WTC11 (cell line): Measurements from ENCODE around the gene BEND4. TPM values are rescaled to one million over a fixed set of nuclear protein-coding genes. Genes with fewer than 3 reads are reported as not detected.
A peak's percentile ranks its signal among the peaks of the same experiment; 100 is the strongest.

ENCODE experiments used
- ATAC-seq: fragments of 200-7000 bp; cut with Tn5 transposase; 2 replicates; pipeline ENCODE4 v1.10.0; 2021; ENCODE audit warnings: mild to moderate bottlenecking, moderate library complexity
- CTCF ChIA-PET: fragments of 300-600 bp; sonication (Branson Sonifier 250); formaldehyde crosslinking; loops from one replicate; lab custom pipeline; 2021; ENCODE audit warnings: antibody characterized with exemption; lab: Charles Lee
- POLR2A ChIA-PET: fragments of 350-600 bp; sonication (Branson Sonifier 250); formaldehyde crosslinking; loops from one replicate; lab custom pipeline; 2021; ENCODE audit warnings: antibody characterized with exemption; lab: Charles Lee
- DNase-seq: peaks from one replicate; pipeline ENCODE4 v3.0.0; 2021; ENCODE audit warnings: low spot score
- H3K27ac Mint-ChIP-seq: 2 replicates; pipeline ENCODE4 v1.8.0; 2021; ENCODE audit warnings: mixed read lengths
- H3K27me3 Mint-ChIP-seq: 2 replicates; pipeline ENCODE4 v1.8.0; 2021; ENCODE audit warnings: low read depth, mild to moderate bottlenecking, moderate library complexity, mixed read lengths
- H3K36me3 Mint-ChIP-seq: 2 replicates; pipeline ENCODE4 v1.8.0; 2021; ENCODE audit warnings: mixed read lengths
- H3K4me1 Mint-ChIP-seq: 2 replicates; pipeline ENCODE4 v1.8.0; 2022; ENCODE audit warnings: mixed read lengths
- H3K4me3 Mint-ChIP-seq: 2 replicates; pipeline ENCODE4 v1.8.0; 2021; ENCODE audit warnings: mild to moderate bottlenecking, moderate library complexity, mixed read lengths
- H3K9me3 Mint-ChIP-seq: 2 replicates; pipeline ENCODE4 v1.8.0; 2021; ENCODE audit warnings: mixed read lengths
- AFF4 ChIP-seq: sonication (generic); formaldehyde crosslinking; IDR thresholded peaks from 2 replicates; pipeline ENCODE4 v1.8.1; 2023; ENCODE audit warnings: mild to moderate bottlenecking, missing genetic modification reagents, borderline replicate concordance
- ATF2 ChIP-seq: sonication (generic); formaldehyde crosslinking; IDR thresholded peaks from 2 replicates; pipeline ENCODE4 v1.8.1; 2022; ENCODE audit warnings: low read depth, missing genetic modification reagents, borderline replicate concordance
- CREB1 ChIP-seq: sonication (generic); formaldehyde crosslinking; IDR thresholded peaks from 2 replicates; pipeline ENCODE4 v1.8.0; 2023; ENCODE audit warnings: mild to moderate bottlenecking, missing genetic modification reagents
- FOXJ3 ChIP-seq: sonication (generic); formaldehyde crosslinking; IDR thresholded peaks from 2 replicates; pipeline ENCODE4 v1.9.0; 2021; ENCODE audit warnings: missing genetic modification reagents, mild to moderate bottlenecking, borderline replicate concordance
- FOXK1 ChIP-seq: sonication (generic); formaldehyde crosslinking; IDR thresholded peaks from 2 replicates; pipeline ENCODE4 v1.8.0; 2022; ENCODE audit warnings: mild to moderate bottlenecking, moderate library complexity, missing genetic modification reagents
- FOXP1 ChIP-seq: sonication (generic); formaldehyde crosslinking; IDR thresholded peaks from 2 replicates; pipeline ENCODE4 v1.8.0; 2022; ENCODE audit warnings: missing genetic modification reagents, mild to moderate bottlenecking, moderate library complexity, borderline replicate concordance
- GRHL2 ChIP-seq: fragments of 250-450 bp; sonication (Bioruptor Pico); IDR thresholded peaks from 2 replicates; pipeline ENCODE4 v1.8.0; 2022; ENCODE audit warnings: mild to moderate bottlenecking, moderate library complexity; ENCODE audit not compliant: insufficient replicate concordance, severe bottlenecking
- IRF2 ChIP-seq: sonication (generic); formaldehyde crosslinking; IDR thresholded peaks from 2 replicates; pipeline ENCODE4 v1.8.0; 2022; ENCODE audit warnings: low read depth, missing genetic modification reagents, borderline replicate concordance
- KAT7 ChIP-seq: sonication (generic); formaldehyde crosslinking; IDR thresholded peaks from 2 replicates; pipeline ENCODE4 v1.8.1; 2023; ENCODE audit warnings: missing genetic modification reagents, mild to moderate bottlenecking, borderline replicate concordance
- NFATC4 ChIP-seq: fragments of 250-450 bp; sonication (Bioruptor Pico); IDR thresholded peaks from 2 replicates; pipeline ENCODE4 v1.9.0; 2021; ENCODE audit warnings: mild to moderate bottlenecking
- NR2C2 ChIP-seq: sonication (generic); formaldehyde crosslinking; IDR thresholded peaks from 2 replicates; pipeline ENCODE4 v1.8.0; 2022; ENCODE audit warnings: mild to moderate bottlenecking, missing genetic modification reagents
- PRDM15 ChIP-seq: sonication (generic); formaldehyde crosslinking; IDR thresholded peaks from 2 replicates; pipeline ENCODE4 v1.8.0; 2022; ENCODE audit warnings: missing genetic modification reagents
- RELA ChIP-seq: sonication (generic); formaldehyde crosslinking; IDR thresholded peaks from 2 replicates; pipeline ENCODE4 v1.8.1; 2022; ENCODE audit warnings: missing genetic modification reagents, mild to moderate bottlenecking, borderline replicate concordance
- SP1 ChIP-seq: sonication (generic); formaldehyde crosslinking; conservative IDR thresholded peaks from 2 replicates; pipeline ENCODE4 v1.8.1; 2022; ENCODE audit warnings: missing genetic modification reagents
- TCF7 ChIP-seq: sonication (generic); formaldehyde crosslinking; IDR thresholded peaks from 2 replicates; pipeline ENCODE4 v1.8.0; 2022; ENCODE audit warnings: mild to moderate bottlenecking, low read depth, missing genetic modification reagents, moderate library complexity
- ZNF416 ChIP-seq: fragments of 250-450 bp; sonication (Bioruptor Pico); IDR thresholded peaks from 2 replicates; pipeline ENCODE4 v1.9.0; 2021; ENCODE audit warnings: mild to moderate bottlenecking, inconsistent platforms
- ZSCAN18 ChIP-seq: fragments of 250-450 bp; sonication (Bioruptor Pico); IDR thresholded peaks from 2 replicates; pipeline ENCODE4 v2.1.2; 2022; ENCODE audit warnings: mild to moderate bottlenecking, moderate library complexity
- total RNA-seq: library from RNA; stranded (reverse); gene quantifications from 3 replicates; pipeline ENCODE4 v1.2.3, GENCODE V29; 2021

The BEND4 gene
- total RNA-seq, 1 experiment from 2014 or later: 40.0 TPM

GRCh38 chr4:42148425-42148824 is 4.0 kb downstream of the BEND4 start:
- peaks cover 11% of the 10 kb centered on the region; the same call in 1 of the 2 replicates for H3K36me3 Mint-ChIP-seq
- ChIA-PET CTCF (no interaction called here), POLR2A (no interaction called here)
- peaks cover 40% of the 10 kb centered on the region for H3K4me1 Mint-ChIP-seq
- H3K4me3 Mint-ChIP-seq: no peak overlapping the region
- H3K9me3 Mint-ChIP-seq: no peaks in the 10 kb centered on the region
- DNase-seq (no peak), ATAC-seq (no peak)
- H3K27ac Mint-ChIP-seq: no peak overlapping the region
- H3K27me3 Mint-ChIP-seq: peaks cover 27% of the 10 kb centered on the region
- TF ChIP-seq ATF2 (CRISPR knock-in tag): no peak
- TF ChIP-seq FOXK1 (CRISPR knock-in tag): no peak
- TF ChIP-seq KAT7 (CRISPR knock-in tag): no peak
- TF ChIP-seq ZNF416 (CRISPR knock-in tag): no peak
- TF ChIP-seq CREB1: no peak
- TF ChIP-seq GRHL2 (CRISPR knock-in tag): no peak
- TF ChIP-seq IRF2 (CRISPR knock-in tag): no peak

- Mint-ChIP-seq H3K27me3 (no peaks in the 10 kb centered on the region), H3K36me3 (peaks cover 33% of the 10 kb centered on the region), H3K9me3 (no peaks in the 10 kb centered on the region), H3K4me3 (no peak overlapping the region), H3K4me1 (peaks cover 13% of the 10 kb centered on the region; the same call in 1 of the 2 replicates), H3K27ac (peak overlapping the region; percentile 15; the same call in 1 of the 2 replicates)
- POLR2A ChIA-PET: no interaction called here
- ATAC-seq (no peak), DNase-seq (no peak)
- no peak for TF ChIP-seq NFATC4 (CRISPR knock-in tag)
- TF ChIP-seq RELA (CRISPR knock-in tag): no peak
- no peak for TF ChIP-seq ZSCAN18
- no peak for TF ChIP-seq SP1 (CRISPR knock-in tag)
- no peak for TF ChIP-seq NR2C2 (CRISPR knock-in tag)
- no peak for TF ChIP-seq CREB1
- TF ChIP-seq KAT7 (CRISPR knock-in tag): no peak
- no peak for TF ChIP-seq FOXJ3 (CRISPR knock-in tag)
- TF ChIP-seq PRDM15 (CRISPR knock-in tag): no peak
- no peak for TF ChIP-seq AFF4 (CRISPR knock-in tag)
- TF ChIP-seq FOXP1 (CRISPR knock-in tag): no peak
- no peak for TF ChIP-seq ATF2 (CRISPR knock-in tag)
- no peak for TF ChIP-seq TCF7 (CRISPR knock-in tag)
- CTCF ChIA-PET: no interaction called here
Observed at GRCh38 chr4:42144028-42144427, 8.4 kb downstream of the BEND4 start.
